HepG2 (cell line): Measurements from ENCODE around the gene NAA16. TPM values are rescaled to one million over a fixed set of nuclear protein-coding genes. Genes with fewer than 3 reads are reported as not detected.

Experiments used
- BCLAF1 ChIP-seq: fragments of 450-650 bp; IDR thresholded peaks from 2 replicates; pipeline ENCODE4 v1.6.1; 2017; ENCODE audit warnings: mild to moderate bottlenecking
- CEBPB ChIP-seq: IDR thresholded peaks from 2 replicates; pipeline ENCODE4 v1.6.1; 2011; ENCODE audit warnings: low read depth, low read length, improper control_type of control experiment, borderline replicate concordance
- CREB1 ChIP-seq, 2 experiments: fragments of 450-650 bp in 1 of 2; IDR thresholded peaks; 2 replicates each; pipeline ENCODE4 v1.6.1; 2016 to 2017; ENCODE audit warnings: control low read depth in 1 of 2, mild to moderate bottlenecking in 1 of 2, missing compliant biosample characterization in 1 of 2, missing genetic modification characterization in 1 of 2
- FLYWCH1 ChIP-seq: sonication (generic); formaldehyde crosslinking; IDR thresholded peaks from 2 replicates; pipeline ENCODE4 v1.8.1; 2023; ENCODE audit warnings: mild to moderate bottlenecking, missing genetic modification reagents
- KDM2A ChIP-seq: sonication (generic); formaldehyde crosslinking; IDR thresholded peaks from 2 replicates; pipeline ENCODE4 v1.4.0; 2020; ENCODE audit warnings: low read depth, missing genetic modification reagents, borderline replicate concordance
- PBX2 ChIP-seq: IDR thresholded peaks from 2 replicates; pipeline ENCODE4 v1.6.1; 2016; ENCODE audit warnings: control low read depth
- POLR2AphosphoS5 ChIP-seq: IDR thresholded peaks from 2 replicates; pipeline ENCODE4 v1.6.1; 2012; ENCODE audit warnings: low read depth, low read length
- POLR2G ChIP-seq: fragments of 200-400 bp; formaldehyde crosslinking; IDR thresholded peaks from 2 replicates; pipeline ENCODE4 v1.6.1; 2018; ENCODE audit warnings: mild to moderate bottlenecking, low read depth, low read length, moderate library complexity
- RORA ChIP-seq: sonication (generic); formaldehyde crosslinking; IDR thresholded peaks from 2 replicates; pipeline ENCODE4 v1.5.0; 2020; ENCODE audit warnings: mild to moderate bottlenecking, missing genetic modification reagents, moderate library complexity
- SMAD1 ChIP-seq: sonication (generic); formaldehyde crosslinking; IDR thresholded peaks from 2 replicates; pipeline ENCODE4 v1.4.0; 2020; ENCODE audit warnings: missing genetic modification reagents, low read depth, mild to moderate bottlenecking, borderline replicate concordance
- SNAI1 ChIP-seq: sonication (generic); formaldehyde crosslinking; IDR thresholded peaks from 2 replicates; pipeline ENCODE4 v1.5.0; 2020; ENCODE audit warnings: mild to moderate bottlenecking, missing genetic modification reagents, borderline replicate concordance
- ZFP36 ChIP-seq: fragments of 150-350 bp; IDR thresholded peaks from 2 replicates; pipeline ENCODE4 v1.6.1; 2018; ENCODE audit warnings: borderline replicate concordance, low read length, low read depth; ENCODE audit not compliant: partially characterized antibody
- ZNF20 ChIP-seq: sonication (generic); formaldehyde crosslinking; IDR thresholded peaks from 2 replicates; pipeline ENCODE4 v1.4.0; 2020; ENCODE audit warnings: mild to moderate bottlenecking, moderate library complexity, missing genetic modification reagents
- ZNF407 ChIP-seq: sonication (generic); formaldehyde crosslinking; IDR thresholded peaks from one replicate; pipeline ENCODE4 v1.5.1; 2020; ENCODE audit warnings: mild to moderate bottlenecking, missing genetic modification reagents; ENCODE audit errors: not compliant biosample characterization
- ZNF441 ChIP-seq: sonication (generic); formaldehyde crosslinking; IDR thresholded peaks from 2 replicates; pipeline ENCODE4 v1.7.0; 2021; ENCODE audit warnings: missing genetic modification reagents, borderline replicate concordance
- ZNF550 ChIP-seq: sonication (generic); formaldehyde crosslinking; IDR thresholded peaks from 2 replicates; pipeline ENCODE4 v1.4.0; 2020; ENCODE audit warnings: mild to moderate bottlenecking, missing genetic modification reagents, borderline replicate concordance
- ZNF598 ChIP-seq: sonication (generic); formaldehyde crosslinking; IDR thresholded peaks from 2 replicates; pipeline ENCODE4 v1.5.1; 2020; ENCODE audit warnings: mild to moderate bottlenecking, missing genetic modification reagents, borderline replicate concordance
- ZNF605 ChIP-seq: sonication (generic); formaldehyde crosslinking; IDR thresholded peaks from 2 replicates; pipeline ENCODE4 v1.8.0; 2022; ENCODE audit warnings: mild to moderate bottlenecking, missing genetic modification reagents
- polyA plus RNA-seq, 8 experiments: library from polyadenylated mRNA; depleted of rRNA in 3 of 8; stranded (reverse) in 7 of 8; unstranded in 1 of 8; fragments of >200 nt; fragmentation: Illumina TruSeq in 4 of 8; extraction: Trizol in 4 of 8; gene quantifications; 2 replicates each; pipeline versions ENCODE4 v1.2.1 to v1.2.3, GENCODE V29; 2011 to 2016; ENCODE audit warnings: low read depth in 4 of 8, missing spikeins in 1 of 8, mixed read lengths in 1 of 8; ENCODE audit not compliant: insufficient read depth in 1 of 8
- total RNA-seq, 5 experiments: library from RNA; depleted of rRNA; stranded (reverse); fragments of >200 nt; fragmentation: Illumina TruSeq; extraction: Trizol; gene quantifications; 2 replicates each; pipeline ENCODE4 v1.2.3, GENCODE V29; 2016; ENCODE audit warnings: low read depth in 1 of 5

NAA16 gene
- total and polyA plus RNA-seq, 2 of the 13 experiments (the other 11 are each of a cell fraction or from before 2014, with no cell fraction given), result 9.2 to 15.1 TPM

GRCh38 chr13:41310963-41311405 is at the start of gene NAA16 (continued):
- TF ChIP-seq ZNF407 (peak; percentile 29), PBX2 (CRISPR knock-in tag) (no peak), ZNF20 (CRISPR knock-in tag) (no peak), ZFP36 (no peak), POLR2AphosphoS5 (peak; percentile 82), SMAD1 (CRISPR knock-in tag) (0 out of 2 replicates have a peak, but pooled peaks have one; percentile 35), KDM2A (CRISPR knock-in tag) (0 out of 2 replicates have a peak, but pooled peaks have one; percentile 75), FLYWCH1 (CRISPR knock-in tag) (no peak), CREB1 (IDR thresholded peaks at IDR 0.05) (no peak), CREB1 (CRISPR knock-in tag; IDR thresholded peaks at IDR 0.05) (no peak), POLR2G (peak; percentile 77; the same call in 1 of the 2 replicates), BCLAF1 (no peak), ZNF441 (CRISPR knock-in tag) (peak; percentile 65; the same call in 1 of the 2 replicates), SNAI1 (CRISPR knock-in tag) (no peak), ZNF550 (CRISPR knock-in tag) (no peak), ZNF598 (CRISPR knock-in tag) (no peak), RORA (no peak), ZNF605 (peak; percentile 57; the same call in 1 of the 2 replicates), CEBPB (no peak)
